Measurements from ENCODE around the gene RFWD3.

The RFWD3 gene

DNA sequence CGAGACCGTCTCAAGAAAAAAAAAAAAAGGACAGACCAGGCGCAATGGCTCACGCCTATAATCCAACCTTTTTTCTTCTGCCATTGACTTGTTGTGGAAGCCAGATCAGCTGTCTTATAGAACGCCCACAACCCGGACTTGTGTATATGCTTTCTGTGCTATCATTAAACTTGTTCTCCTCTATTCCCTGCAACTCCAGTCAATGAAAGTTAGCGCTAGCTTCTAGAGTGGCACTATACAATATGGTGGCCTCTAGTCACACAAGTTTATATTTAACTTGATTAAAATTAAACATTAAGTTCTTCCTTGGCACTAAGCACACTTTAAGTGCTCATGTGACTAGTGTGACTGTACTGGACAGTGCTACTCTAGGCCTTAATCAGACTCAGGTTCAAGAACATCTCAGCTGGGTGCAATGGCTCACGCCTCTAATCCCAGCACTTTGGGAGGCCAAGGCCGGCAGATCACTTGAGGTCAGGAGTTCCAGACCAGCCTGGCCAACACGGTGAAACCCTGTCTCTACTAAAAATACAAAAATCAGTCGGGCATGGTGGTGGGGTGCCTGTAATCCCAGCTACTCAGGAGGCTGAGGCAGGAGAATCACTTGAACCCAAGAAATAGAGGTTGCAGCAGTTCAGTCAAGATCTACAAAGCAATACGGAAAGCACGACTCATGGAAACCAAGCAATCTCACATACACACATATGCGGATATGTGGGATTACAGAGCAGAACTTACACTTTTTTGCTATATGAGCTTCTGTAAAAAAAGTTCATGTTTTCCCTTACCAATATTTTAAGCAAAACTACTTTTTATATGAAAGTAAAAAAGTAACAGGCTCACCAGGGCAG is 41.0 kb downstream of the RFWD3 start:
- FAIRE-seq (no peak), DNase-seq (ENCODE audit: extremely low spot score, insufficient read length, low read depth) (no peak)

DNA sequence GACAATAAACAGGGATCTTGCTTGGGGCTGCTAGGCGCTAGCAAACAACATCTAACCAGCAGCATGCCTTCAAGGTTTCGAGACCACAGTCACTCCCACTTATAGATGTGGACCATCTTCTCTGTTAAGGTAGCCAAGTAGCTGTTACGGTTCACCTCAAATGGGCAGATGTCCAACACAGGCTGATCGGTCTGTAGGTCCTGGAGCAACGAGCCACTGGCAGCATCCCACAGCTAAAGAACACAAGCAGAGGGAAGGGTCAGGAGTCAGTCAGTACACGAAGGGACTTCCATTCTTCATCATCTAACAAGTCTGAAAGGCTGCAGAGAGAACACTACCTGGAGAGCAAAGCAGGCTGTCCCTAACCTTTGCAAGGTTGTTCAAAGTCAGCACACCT is 42.8 kb downstream of the RFWD3 start:
- DNase-seq (ENCODE audit: extremely low spot score, insufficient read length, low read depth) (no peak), FAIRE-seq (no peak)

- DNase-seq (ENCODE audit: extremely low spot score, insufficient read length, low read depth) (no peak), FAIRE-seq (peak; percentile 57)
Observed at GRCh38 chr16:74623214-74623838, 43.4 kb downstream of the RFWD3 start.

- no peak for FAIRE-seq
- no peak for DNase-seq (ENCODE audit: extremely low spot score, insufficient read length, low read depth)
Observed at GRCh38 chr16:74622005-74622404, 44.7 kb downstream of the RFWD3 start.

DNA sequence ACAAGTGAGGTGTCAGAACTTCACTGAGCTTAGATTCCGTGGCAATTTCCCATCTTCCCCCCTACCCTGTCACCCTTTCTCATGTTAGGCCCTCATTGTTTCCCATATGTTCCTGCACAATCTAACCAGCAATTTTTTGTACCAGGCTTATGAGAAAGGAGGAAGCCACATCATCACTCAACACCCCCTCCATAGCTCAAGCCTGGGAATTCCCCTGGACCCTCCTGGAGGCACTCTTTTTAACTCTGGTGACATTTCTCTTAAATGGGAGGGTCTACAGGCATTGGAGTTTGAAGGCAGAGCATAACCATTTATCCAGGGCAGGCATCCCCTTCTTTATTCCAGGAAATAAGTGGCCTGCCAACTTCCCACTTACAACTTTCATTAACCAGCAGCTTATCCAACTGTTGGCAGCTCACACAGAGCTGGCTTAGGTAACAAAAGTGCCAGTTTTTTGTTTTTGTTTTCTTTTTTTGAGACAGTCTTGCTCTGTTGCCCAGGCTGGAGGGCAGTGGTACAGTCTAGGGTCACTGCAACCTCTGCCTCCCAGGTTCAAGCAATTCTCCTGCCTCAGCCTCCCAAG is 49.4 kb downstream of the RFWD3 start:
- FAIRE-seq = no peak
- no peak for DNase-seq (ENCODE audit: extremely low spot score, insufficient read length, low read depth)

GRCh38 chr16:74611721-74612120 is 55.0 kb downstream of the RFWD3 start:
- no peak for FAIRE-seq

DNA sequence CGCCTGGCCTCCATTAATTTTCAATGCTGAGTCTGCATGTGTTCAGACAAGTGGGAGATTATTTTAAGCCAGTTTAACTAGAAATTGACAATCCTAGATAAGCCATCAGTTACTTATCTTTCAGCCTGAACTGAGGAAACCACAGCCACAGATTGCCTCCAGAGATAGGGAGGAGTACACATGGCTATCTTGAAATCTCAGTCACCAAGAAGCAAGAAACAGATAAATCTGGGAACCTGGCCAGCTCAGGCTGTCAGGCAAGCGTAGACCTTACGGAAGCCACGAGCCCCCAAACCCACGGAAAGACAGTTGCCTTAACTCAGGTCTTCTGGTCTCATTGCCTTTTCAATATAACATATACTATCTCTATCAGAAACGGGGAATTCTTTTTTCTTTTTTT is 57.7 kb downstream of the RFWD3 start:
- no peak for DNase-seq (ENCODE audit: extremely low spot score, insufficient read length, low read depth)

More at GRCh38 chr16:74611721-74612120, 55.0 kb downstream of the RFWD3 start:
- no peak for DNase-seq (ENCODE audit: extremely low spot score, insufficient read length, low read depth)

DNA sequence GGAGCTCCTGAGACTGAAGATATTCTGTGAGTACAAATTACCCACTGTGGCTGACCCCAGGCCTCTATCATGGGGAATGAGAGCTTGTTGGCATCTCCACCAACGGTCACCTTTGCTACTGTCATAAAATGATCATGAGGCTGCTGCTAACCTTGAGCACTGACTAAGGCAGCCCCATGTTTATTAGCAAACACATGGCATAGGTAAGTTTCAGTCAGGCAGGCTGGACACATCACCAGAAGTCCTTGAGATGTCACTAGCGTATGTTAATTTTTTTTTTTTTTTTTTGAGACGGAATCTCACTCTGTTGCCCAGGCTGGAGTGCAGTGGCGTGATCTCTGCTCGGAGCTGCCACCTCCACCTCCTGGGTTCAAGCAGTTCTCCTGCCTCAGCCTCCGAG is 58.3 kb downstream of the RFWD3 start:
- FAIRE-seq (no peak), DNase-seq (ENCODE audit: extremely low spot score, insufficient read length, low read depth) (no peak)

More for the DNA sequence above, 57.7 kb downstream of the RFWD3 start:
- FAIRE-seq = no peak

DNA sequence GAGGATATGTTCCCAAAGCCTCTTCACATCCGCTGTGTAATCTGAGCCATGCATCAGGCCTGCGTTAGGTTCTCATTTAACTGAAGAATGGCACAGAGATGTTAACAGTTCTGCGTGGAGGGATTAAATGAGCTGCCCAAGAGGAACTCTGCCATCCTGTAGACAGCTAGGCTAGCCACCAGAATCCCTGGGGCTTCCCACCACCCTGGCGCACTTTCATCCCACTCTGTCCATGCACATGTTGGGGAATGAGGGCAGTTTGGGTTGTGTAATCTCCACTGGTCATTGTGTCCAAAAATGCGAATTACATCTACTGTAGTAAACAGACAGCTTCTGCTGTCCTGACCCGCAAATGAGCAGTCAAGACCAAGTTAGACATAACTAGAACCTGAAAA is 58.7 kb downstream of the RFWD3 start:
- DNase-seq (ENCODE audit: extremely low spot score, insufficient read length, low read depth) = no peak
- FAIRE-seq = no peak

- DNase-seq (ENCODE audit: extremely low spot score, insufficient read length, low read depth) = no peak
- FAIRE-seq = no peak
Observed at GRCh38 chr16:74607310-74607961, 59.2 kb downstream of the RFWD3 start.

DNA sequence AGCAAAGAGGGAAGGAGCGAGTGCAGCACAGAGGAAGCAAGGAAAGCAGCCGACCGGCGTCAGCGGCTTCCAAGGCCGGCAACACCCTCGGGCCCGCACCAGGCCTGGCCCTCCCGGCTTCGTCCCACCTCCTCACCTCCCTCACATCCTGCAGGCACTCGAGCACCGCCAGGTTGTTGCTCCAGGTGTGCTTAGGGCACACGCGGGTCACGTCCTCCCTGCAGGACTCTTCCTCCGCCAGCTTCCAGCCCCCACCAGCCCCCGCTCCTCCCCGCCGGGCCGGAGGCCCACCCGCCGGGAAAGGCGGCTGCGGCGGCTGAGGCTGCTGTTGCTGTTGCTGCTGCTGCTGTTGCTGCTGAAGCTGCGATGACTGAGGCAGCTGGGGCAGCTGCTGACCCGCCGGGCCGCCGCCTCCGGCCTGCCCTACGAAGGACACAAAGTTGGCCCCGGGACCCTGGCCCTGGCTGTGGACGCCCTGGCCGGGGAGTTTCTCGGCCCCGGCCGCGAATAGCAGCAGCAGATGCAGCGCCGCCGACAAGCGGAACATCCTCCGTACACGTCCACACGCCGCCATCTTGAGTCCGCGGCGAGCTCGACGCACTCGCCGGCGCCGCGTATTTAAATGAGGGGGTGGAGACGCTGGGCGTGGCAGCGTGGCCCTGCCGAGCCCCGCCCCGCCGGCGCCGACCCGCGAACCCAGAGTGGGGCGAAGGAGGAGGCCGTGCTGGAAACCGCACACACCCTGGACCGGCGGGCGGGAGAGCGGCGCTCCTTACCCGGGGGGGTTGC is 60.0 kb downstream of the RFWD3 start, which contains the start of gene GLG1:
TSS of gene GLG1 (minus strand) at position 594 of the 789 bp plus-strand sequence. CDS start at position 574, 20 bp downstream.
- DNase-seq (ENCODE audit: extremely low spot score, insufficient read length, low read depth) (peak; percentile 72), FAIRE-seq (peak; percentile 55)

GRCh38 chr16:74605746-74606520 is 60.7 kb downstream of the RFWD3 start:
- DNase-seq (ENCODE audit: extremely low spot score, insufficient read length, low read depth) = no peak
- FAIRE-seq = no peak

- FAIRE-seq (no peak), DNase-seq (ENCODE audit: extremely low spot score, insufficient read length, low read depth) (no peak)
Observed at GRCh38 chr16:74605332-74605731, 61.3 kb downstream of the RFWD3 start.

GRCh38 chr16:74603848-74604247 is 62.8 kb downstream of the RFWD3 start:
- FAIRE-seq = no peak
- no peak for DNase-seq (ENCODE audit: extremely low spot score, insufficient read length, low read depth)

DNA sequence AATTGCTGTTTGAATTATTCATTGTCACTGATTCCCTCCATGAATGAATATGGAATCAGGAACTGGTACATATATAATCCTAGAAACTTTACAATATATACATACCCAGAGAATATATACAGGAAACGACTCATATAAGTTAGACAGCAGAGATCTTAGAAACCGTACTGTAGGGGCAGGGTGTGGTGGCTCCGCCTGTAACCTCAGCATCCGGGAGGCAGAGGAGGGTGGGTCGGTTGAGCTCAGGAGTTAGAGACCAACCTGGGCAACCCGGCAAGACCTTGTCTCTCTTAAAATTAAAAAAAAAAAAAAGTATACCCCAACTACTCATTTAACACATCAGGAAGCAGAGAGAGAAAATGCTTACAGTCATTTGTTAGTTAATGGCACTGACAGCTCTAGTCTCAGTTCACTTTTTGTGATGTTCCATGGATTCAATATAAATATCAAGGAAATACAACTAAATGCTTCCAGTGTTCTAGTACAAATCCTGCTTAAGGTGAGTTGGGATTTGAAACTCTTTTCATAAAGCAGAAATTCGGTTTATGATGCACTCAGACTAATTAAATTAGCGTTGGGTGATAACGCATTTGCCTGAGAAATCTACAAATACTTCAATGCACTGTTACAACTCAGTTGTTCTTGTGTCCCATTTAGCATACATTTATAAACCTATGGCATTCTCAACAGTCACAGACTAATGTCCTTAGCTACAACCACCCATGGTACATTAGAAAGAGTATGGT is 65.4 kb downstream of the RFWD3 start:
- peak; percentile 33 for FAIRE-seq

GRCh38 chr16:74596586-74596985 is 70.1 kb downstream of the RFWD3 start:
- FAIRE-seq (no peak), DNase-seq (ENCODE audit: extremely low spot score, insufficient read length, low read depth) (no peak)

More for the DNA sequence above, 65.4 kb downstream of the RFWD3 start:
- DNase-seq (ENCODE audit: extremely low spot score, insufficient read length, low read depth) = no peak

DNA sequence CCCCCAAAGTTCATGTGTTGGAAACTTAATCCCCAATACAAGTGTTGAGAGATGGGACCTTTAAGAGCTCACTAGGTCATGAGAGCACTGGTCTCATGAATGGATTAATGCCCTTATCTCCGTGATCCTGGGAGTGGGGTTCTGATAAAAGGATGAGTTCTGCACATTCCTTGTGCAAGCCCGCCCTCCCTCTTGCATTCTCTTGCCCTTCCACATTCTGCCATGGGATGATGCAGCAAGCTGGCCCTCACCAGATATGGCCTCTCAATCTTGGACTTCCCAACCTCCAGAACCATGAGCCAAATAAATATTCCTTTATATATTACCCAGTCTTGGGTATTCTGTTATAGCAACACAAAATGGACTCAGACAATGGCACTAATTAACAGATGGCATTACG is 73.8 kb downstream of the RFWD3 start:
- DNase-seq (ENCODE audit: extremely low spot score, insufficient read length, low read depth) = no peak
- no peak for FAIRE-seq

DNA sequence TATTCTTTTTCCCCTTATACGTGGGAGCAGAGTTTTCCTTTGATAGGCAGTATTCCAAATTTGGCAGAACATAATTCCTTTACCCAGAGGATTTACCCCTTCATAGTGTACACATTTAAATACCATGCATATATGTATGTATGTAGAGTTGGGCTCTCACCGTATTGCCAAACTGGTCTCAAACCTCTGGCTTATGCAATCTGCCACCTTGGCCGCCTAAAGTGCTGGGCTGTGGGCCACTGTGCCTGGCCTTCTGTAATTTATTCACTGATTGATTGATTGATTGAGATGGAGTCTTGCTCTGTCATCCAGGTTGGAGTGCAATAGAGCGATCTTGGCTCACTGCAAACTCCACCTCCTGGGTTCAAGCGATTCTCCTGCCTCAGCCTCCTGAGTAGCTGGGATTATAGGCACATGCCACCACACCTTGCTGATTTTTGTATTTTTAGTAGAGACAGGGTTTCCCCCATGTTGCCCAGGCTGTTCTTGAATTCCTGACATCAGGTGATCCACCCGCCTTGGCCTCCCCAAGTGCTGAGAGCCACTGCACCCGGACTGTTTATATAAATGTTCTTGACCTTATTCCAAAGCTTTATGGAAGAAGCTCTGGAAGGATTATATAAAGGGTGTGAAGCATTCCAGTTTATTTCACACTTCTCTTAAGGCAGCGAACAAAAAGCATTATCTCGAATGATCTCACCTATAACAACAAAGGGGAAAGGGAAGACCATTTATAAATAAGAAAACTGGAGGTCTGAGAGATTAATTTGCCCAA is 74.6 kb downstream of the RFWD3 start:
- FAIRE-seq = no peak
- no peak for DNase-seq (ENCODE audit: extremely low spot score, insufficient read length, low read depth)

Data from GM18507 (cell line).